ENCODE measurements around the gene GANC.
"Not testable (repeated sequence)": the region's sequence is repeated elsewhere in the genome, so short reads cannot be mapped to it uniquely, and the experiment has no call there.

GANC gene

DNA sequence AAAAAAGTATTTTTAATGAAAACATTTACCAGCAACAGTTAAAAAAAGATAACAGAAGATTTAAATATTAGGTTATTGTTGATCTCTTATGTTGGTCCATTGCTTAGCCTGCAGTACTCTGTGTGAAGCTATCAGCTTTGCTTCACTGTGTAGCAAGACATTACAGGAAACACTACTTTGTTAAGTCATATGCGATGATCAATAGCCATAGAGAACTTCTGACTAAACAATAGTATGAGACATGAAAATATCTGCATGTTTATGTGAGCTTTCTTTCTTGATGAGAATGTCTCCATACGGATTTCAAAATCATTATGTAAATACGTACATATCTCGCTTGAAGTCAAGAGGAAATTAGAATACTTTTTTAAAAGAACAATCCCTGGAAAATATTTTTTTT is 59.3 kb downstream of the GANC start:
- CTCF ChIA-PET, result interaction anchor here (2.9 kb wide), 1 partner anchor 15 kb away, joined by 7 read pairs; no protein-coding TSS in a partner anchor
- no peak for TF ChIP-seq CTCF (IDR thresholded peaks at IDR 0.05; ENCODE audit: control extremely low read depth, extremely low read depth, low read depth, missing control alignments)
- DNase-seq (ENCODE audit: extremely low spot score), result no peak
- POLR2A ChIA-PET, result no interaction called here

GRCh38 chr15:42335074-42335473 is 62.1 kb downstream of the GANC start:
- DNase-seq (ENCODE audit: extremely low spot score), result no peak
- CTCF ChIA-PET, result interaction anchor here (1.0 kb wide), 1 partner anchor 21 kb away, joined by 4 read pairs; no protein-coding TSS in a partner anchor
- TF ChIP-seq CTCF (IDR thresholded peaks at IDR 0.05; ENCODE audit: control extremely low read depth, extremely low read depth, low read depth, missing control alignments), result no peak
- POLR2A ChIA-PET, result no interaction called here

DNA sequence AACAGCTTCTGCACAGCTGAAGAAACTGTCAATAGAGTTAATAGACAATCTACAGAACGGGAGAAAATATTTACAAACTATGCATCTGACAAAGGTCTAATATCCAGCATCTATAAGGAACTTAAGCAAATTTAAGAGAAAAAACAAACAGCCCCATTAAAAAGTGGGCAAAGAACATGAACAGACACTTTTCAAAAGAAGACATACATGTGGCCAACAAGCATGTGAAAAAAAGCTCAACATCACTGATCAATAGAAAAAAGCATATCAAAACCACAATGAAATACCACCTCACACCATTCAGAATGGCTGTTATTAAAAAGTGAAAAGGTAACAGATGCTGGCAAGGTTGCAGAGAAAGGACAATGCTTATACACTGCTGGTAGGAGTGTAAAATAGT is 63.6 kb downstream of the GANC start:
- POLR2A ChIA-PET; CTCF ChIA-PET; DNase-seq (ENCODE audit: extremely low spot score): not testable (repeated sequence)

DNA sequence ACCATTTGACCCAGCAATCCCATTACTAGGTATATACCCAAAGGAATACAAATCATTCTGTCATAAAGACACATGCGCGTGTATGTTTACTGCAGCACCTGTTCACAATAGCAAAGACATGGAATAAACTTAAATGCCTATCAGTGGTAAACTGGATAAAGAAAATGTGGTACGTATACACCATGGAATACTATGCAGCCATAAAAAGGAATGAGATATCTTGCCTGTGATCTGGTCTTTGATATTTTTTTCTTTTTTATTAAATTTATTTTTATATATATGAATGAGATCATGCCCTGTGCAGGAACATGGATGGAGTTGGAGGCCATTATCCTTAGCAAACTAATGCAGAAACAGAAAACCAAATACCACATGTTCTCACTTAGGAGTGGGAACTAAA is 64.1 kb downstream of the GANC start:
- CTCF ChIA-PET; POLR2A ChIA-PET; DNase-seq (ENCODE audit: extremely low spot score): not testable (repeated sequence)

GRCh38 chr15:42338500-42338899 is 65.5 kb downstream of the GANC start:
- TF ChIP-seq CTCF (IDR thresholded peaks at IDR 0.05; ENCODE audit: control extremely low read depth, extremely low read depth, low read depth, missing control alignments), result no peak
- CTCF ChIA-PET, result no interaction called here
- POLR2A ChIA-PET, result no interaction called here
- no peak for DNase-seq (ENCODE audit: extremely low spot score)

DNA sequence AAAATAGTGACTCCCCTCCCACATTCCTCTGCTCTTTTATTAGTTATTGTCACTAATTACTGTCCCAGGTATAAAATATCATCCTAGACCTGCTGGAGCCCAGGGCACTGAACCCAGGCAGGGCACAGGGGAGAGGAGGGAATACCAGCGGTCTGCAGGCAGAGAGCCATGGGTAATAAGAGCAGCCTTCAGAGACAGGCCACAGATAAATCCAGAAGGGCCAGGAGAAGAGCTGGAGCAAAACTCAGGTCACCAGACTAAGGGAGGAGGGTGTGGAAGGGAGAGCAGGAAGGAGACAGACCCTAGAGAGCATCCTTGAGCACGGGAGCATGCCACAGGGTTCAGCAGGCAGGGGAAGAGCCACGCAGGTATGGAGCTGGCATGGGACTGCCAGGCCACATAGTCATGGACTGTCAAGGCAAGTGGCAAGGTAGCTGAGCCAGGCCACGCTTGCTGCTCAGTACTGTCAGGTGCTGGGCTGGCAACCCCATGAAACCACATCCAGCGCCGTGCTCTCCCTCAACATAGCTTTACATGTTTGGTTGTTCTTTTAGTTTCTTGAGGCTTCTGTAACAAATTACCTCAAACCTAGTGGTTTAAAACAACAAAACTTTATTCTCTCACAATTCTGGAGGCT is 70.7 kb downstream of the GANC start:
- POLR2A ChIA-PET, result no interaction called here
- no peak for TF ChIP-seq CTCF (IDR thresholded peaks at IDR 0.05; ENCODE audit: control extremely low read depth, extremely low read depth, low read depth, missing control alignments)
- no peak for DNase-seq (ENCODE audit: extremely low spot score)
- CTCF ChIA-PET, result no interaction called here

- no peak for DNase-seq (ENCODE audit: extremely low spot score)
- TF ChIP-seq CTCF (IDR thresholded peaks at IDR 0.05; ENCODE audit: control extremely low read depth, extremely low read depth, low read depth, missing control alignments), result no peak
- ChIA-PET POLR2A (no interaction called here), CTCF (no interaction called here)
Observed at GRCh38 chr15:42344763-42345162, 71.8 kb downstream of the GANC start.

GRCh38 chr15:42345504-42345903 is 72.5 kb downstream of the GANC start:
- no peak for DNase-seq (ENCODE audit: extremely low spot score)
- ChIA-PET CTCF (no interaction called here), POLR2A (no interaction called here)
- no peak for TF ChIP-seq CTCF (IDR thresholded peaks at IDR 0.05; ENCODE audit: control extremely low read depth, extremely low read depth, low read depth, missing control alignments)
